Kidney (tissue), 14 donors: Measurements from ENCODE around the gene OR2T35. TPM values are rescaled to one million over a fixed set of nuclear protein-coding genes. Genes with fewer than 3 reads are reported as not detected.

Experiments used
- DNase-seq, 5 donors: peaks; one replicate each; pipeline ENCODE4 v3.0.0-alpha.2; 2013 to 2020
- FAIRE-seq: peaks from 2 replicates; lab custom pipeline; 2012; peaks lifted over from hg19 to GRCh38; lab: Jason Lieb, UNC
- H3K27ac ChIP-seq, 2 donors: one replicate each; pipeline ENCODE4 v1.7.0; 2013; ENCODE audit warnings: low read depth in 2 of 2, low read length in 2 of 2, inconsistent platforms in 1 of 2
- H3K27me3 ChIP-seq: one replicate; pipeline ENCODE4 v1.7.1; 2013; ENCODE audit warnings: low read length, inconsistent platforms; ENCODE audit not compliant: control insufficient read depth, insufficient read depth
- H3K36me3 ChIP-seq, 3 donors: one replicate each; pipeline versions ENCODE4 v1.7.0 to v1.7.1; 2013; ENCODE audit warnings: low read length in 3 of 3, control low read depth in 1 of 3, inconsistent platforms in 1 of 3; ENCODE audit not compliant: insufficient read depth in 3 of 3, control insufficient read depth in 2 of 3
- H3K4me1 ChIP-seq, 3 donors: one replicate each; pipeline versions ENCODE4 v1.7.0 to v1.7.1; 2013; ENCODE audit warnings: low read length in 3 of 3, inconsistent platforms in 1 of 3, low read depth in 1 of 3; ENCODE audit not compliant: control insufficient read depth in 2 of 3, insufficient read depth in 2 of 3
- H3K4me3 ChIP-seq, 3 donors: one replicate each; pipeline versions ENCODE4 v1.7.0 to v1.8.1; 2013; ENCODE audit warnings: low read length in 3 of 3, control low read depth in 1 of 3, inconsistent platforms in 1 of 3
- H3K9ac ChIP-seq, 3 donors: one replicate each; pipeline versions ENCODE4 v1.7.0 to v1.7.1; 2013; ENCODE audit warnings: low read length in 3 of 3, control low read depth in 1 of 3, inconsistent platforms in 1 of 3
- H3K9me3 ChIP-seq, 3 donors: one replicate each; pipeline versions ENCODE4 v1.7.0 to v1.7.1; 2013; ENCODE audit warnings: low read length in 3 of 3, control low read depth in 1 of 3, inconsistent platforms in 1 of 3; ENCODE audit not compliant: control insufficient read depth in 2 of 3, insufficient read depth in 1 of 3
- CTCF ChIP-seq: IDR thresholded peaks from 3 replicates; pipeline ENCODE4 v1.5.1; 2012; ENCODE audit warnings: mild to moderate bottlenecking, moderate library complexity, borderline replicate concordance; ENCODE audit not compliant: insufficient read depth; ENCODE audit errors: extremely low read depth
- intact Hi-C: fragments of 100-400 bp; cut with DNase I; formaldehyde crosslinking; loops from one replicate; pipeline ENCODE4 v1.11.1; 2022
- polyA plus RNA-seq: library from polyadenylated mRNA; stranded (reverse); fragments of 350-450 nt; fragmentation: Illumina TruSeq; extraction: RNeasy Lipid Tissue Mini Kit (QIAGEN cat#74804); gene quantifications from one replicate; pipeline ENCODE4 v1.2.3, GENCODE V29; 2014; ENCODE audit warnings: low read depth, low replicate concordance; ENCODE audit not compliant: insufficient read depth
- total RNA-seq: library from RNA; stranded (reverse); fragmentation: NEBNext Ultra II Directional; extraction: Animal tissue kit (Norgen Biotek cat#: 25700); gene quantifications from one replicate; pipeline ENCODE4 v1.2.1, GENCODE V29; 2021
- donor health status: control.
- donor health status: control.
- donor health status: control.
- donor health status: control.
- donor health status: control.
- donor health status: DM: yes; HTN: yes; CAD: no.
- donor health status: Normal renal cell carcinoma (clear cell type).

OR2T35 gene
- total and polyA plus RNA-seq, 2 donors from 2014 or later: 0.28 TPM; not detected in 1

DNA sequence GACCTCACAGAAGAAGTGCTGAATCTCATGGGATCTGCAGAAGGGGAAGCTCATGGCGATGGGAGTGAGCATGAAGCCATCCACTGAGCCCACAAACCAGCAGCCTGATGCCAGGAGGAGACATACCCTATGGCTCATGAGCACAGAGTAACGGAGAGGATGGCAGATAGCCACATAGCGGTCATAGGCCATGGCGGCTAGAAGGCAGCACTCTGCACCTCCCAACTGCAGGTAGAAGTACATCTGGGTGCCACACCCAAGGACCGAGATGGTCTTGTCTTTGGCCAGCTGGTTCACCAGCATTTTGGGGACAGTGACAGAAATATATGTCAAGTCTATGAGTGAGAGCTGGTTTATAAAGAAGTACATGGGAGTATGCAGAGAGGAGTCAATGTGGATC lies 51.9 kb downstream of the OR2T35 start:
- H3K4me3 ChIP-seq: no peak overlapping the region
- no peaks in the 10 kb centered on the region for H3K4me1 ChIP-seq
- no peak overlapping the region for H3K9ac ChIP-seq
- no peak overlapping the region for H3K27ac ChIP-seq
- no peaks in the 10 kb centered on the region for H3K9me3 ChIP-seq
- intact Hi-C loops: no loop called here
- no peaks in the 10 kb centered on the region for H3K36me3 ChIP-seq
- no peak for TF ChIP-seq CTCF
- no peaks in the 10 kb centered on the region for H3K27me3 ChIP-seq
- DNase-seq (no peak), FAIRE-seq (no peak)

DNA sequence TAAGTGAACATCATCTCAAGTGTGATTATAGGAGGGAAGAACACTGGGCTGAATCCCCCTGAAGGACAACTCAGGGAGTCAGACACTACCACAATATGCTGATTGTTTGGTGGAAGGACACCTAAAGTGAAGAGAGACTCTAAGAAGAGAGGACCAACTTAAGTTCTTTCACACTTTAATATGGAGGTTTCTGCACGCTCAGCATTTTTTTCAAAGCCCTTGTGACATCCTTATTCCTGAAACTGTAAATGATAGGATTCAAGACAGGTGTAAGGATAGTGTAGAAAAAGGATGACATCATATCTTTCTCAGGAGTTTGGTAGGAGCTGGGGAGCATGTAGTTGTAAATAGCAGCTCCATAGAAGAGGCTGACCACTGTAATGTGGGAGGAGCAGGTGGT lies 52.4 kb downstream of the OR2T35 start:
- intact Hi-C loops: no loop called here
- Histone ChIP-seq H3K36me3 (no peaks in the 10 kb centered on the region), H3K27ac (no peak overlapping the region), H3K4me1 (no peaks in the 10 kb centered on the region), H3K4me3 (no peak overlapping the region), H3K27me3 (no peaks in the 10 kb centered on the region), H3K9me3 (no peaks in the 10 kb centered on the region), H3K9ac (no peak overlapping the region)
- TF ChIP-seq CTCF: no peak
- FAIRE-seq: no peak
- no peak for DNase-seq

DNA sequence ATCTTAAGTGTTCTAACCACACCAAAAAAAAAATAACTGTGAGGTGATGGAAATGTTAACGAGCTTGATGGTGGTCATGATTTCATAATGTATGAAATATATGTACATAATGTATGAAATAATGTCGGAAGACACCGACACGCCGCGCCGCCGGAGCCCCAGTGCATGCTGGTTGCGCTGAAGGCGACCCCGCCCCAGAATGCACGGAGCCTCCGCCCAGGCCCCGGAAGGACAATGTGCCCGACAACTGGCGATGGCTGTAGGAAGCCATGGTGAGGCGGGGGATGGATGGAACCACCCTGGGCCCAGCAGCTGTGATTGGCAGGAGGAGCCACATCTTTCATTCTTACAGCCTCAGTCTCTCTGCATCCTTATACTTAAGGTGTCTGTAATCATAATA lies 55.0 kb downstream of the OR2T35 start:
- no peak overlapping the region for H3K27ac ChIP-seq
- DNase-seq (no peak), FAIRE-seq (no peak)
- no peak for TF ChIP-seq CTCF
- no peaks in the 10 kb centered on the region for H3K4me1 ChIP-seq
- no peak overlapping the region for H3K9ac ChIP-seq
- no peaks in the 10 kb centered on the region for H3K9me3 ChIP-seq
- H3K36me3 ChIP-seq: no peaks in the 10 kb centered on the region
- H3K27me3 ChIP-seq: no peaks in the 10 kb centered on the region
- intact Hi-C loops: no loop called here
- no peak overlapping the region for H3K4me3 ChIP-seq

- Histone ChIP-seq H3K27me3 (no peaks in the 10 kb centered on the region), H3K27ac (no peak overlapping the region), H3K4me3 (no peak overlapping the region), H3K4me1 (no peaks in the 10 kb centered on the region), H3K36me3 (no peaks in the 10 kb centered on the region), H3K9ac (no peak overlapping the region), H3K9me3 (no peaks in the 10 kb centered on the region)
- no peak for TF ChIP-seq CTCF
- intact Hi-C loops: no loop called here
- DNase-seq (no peak), FAIRE-seq (no peak)
These were observed 55.7 kb downstream of the OR2T35 start for GRCh38 chr1:248589334-248589733.
